ENCODE data around the gene RGS7.

Gene RGS7

GRCh38 chr1:241310451-241310850 is 46.6 kb downstream of the RGS7 start:
- no peak for TF ChIP-seq CTCF (IDR thresholded peaks at IDR 0.05)

GRCh38 chr1:241309651-241310050 is 47.4 kb downstream of the RGS7 start:
- TF ChIP-seq CTCF (IDR thresholded peaks at IDR 0.05): no peak

- no peak for TF ChIP-seq CTCF (IDR thresholded peaks at IDR 0.05)
These were observed 48.5 kb downstream of the RGS7 start for GRCh38 chr1:241308471-241308870.

GRCh38 chr1:241308011-241308410 is 49.0 kb downstream of the RGS7 start:
- no peak for TF ChIP-seq CTCF (IDR thresholded peaks at IDR 0.05)

GRCh38 chr1:241306125-241306790 is 50.7 kb downstream of the RGS7 start:
- TF ChIP-seq CTCF (IDR thresholded peaks at IDR 0.05): no peak

GRCh38 chr1:241299347-241299746 is 57.7 kb downstream of the RGS7 start:
- no peak for TF ChIP-seq CTCF (IDR thresholded peaks at IDR 0.05)

- no peak for TF ChIP-seq CTCF (IDR thresholded peaks at IDR 0.05)
These were observed 64.0 kb downstream of the RGS7 start for GRCh38 chr1:241292973-241293372.

- TF ChIP-seq CTCF (IDR thresholded peaks at IDR 0.05): no peak
These were observed 70.5 kb downstream of the RGS7 start for GRCh38 chr1:241286486-241286885.
